ENCODE measurements around the gene GPR61.

GPR61 gene

GRCh38 chr1:109509176-109510134 lies 30.2 kb upstream of the GPR61 start, which contains the start of gene AMIGO1:
AMIGO1 (minus strand) TSS chr1:109509727; CDS start chr1:109508912, 815 bp downstream.
- DNase-seq: peak; percentile 24

- peak; percentile 13 for DNase-seq
Measured at GRCh38 chr1:109513110-109513710, 26.5 kb upstream of the GPR61 start.

GRCh38 chr1:109514846-109515245 lies 24.8 kb upstream of the GPR61 start:
- DNase-seq: peak; percentile 5

- DNase-seq: no peak
Measured at GRCh38 chr1:109516872-109517271, 22.8 kb upstream of the GPR61 start.

GRCh38 chr1:109517337-109517736 lies 22.3 kb upstream of the GPR61 start:
- DNase-seq: no peak

GRCh38 chr1:109521002-109521951 lies 18.4 kb upstream of the GPR61 start:
- no peak for DNase-seq

GRCh38 chr1:109522026-109522425 lies 17.6 kb upstream of the GPR61 start:
- no peak for DNase-seq

GRCh38 chr1:109523706-109524105 lies 16.0 kb upstream of the GPR61 start:
- no peak for DNase-seq

- no peak for DNase-seq
Measured at GRCh38 chr1:109527098-109527811, 12.4 kb upstream of the GPR61 start.

GRCh38 chr1:109527846-109528695 lies 11.6 kb upstream of the GPR61 start:
- no peak for DNase-seq

GRCh38 chr1:109528712-109529111 lies 11.0 kb upstream of the GPR61 start:
- DNase-seq: no peak

GRCh38 chr1:109529881-109530456 lies 9.7 kb upstream of the GPR61 start:
- DNase-seq: peak; percentile 11

GRCh38 chr1:109530457-109531087 lies 9.1 kb upstream of the GPR61 start:
- DNase-seq: peak; percentile 73

GRCh38 chr1:109531380-109531779 lies 8.3 kb upstream of the GPR61 start:
- no peak for DNase-seq

- no peak for DNase-seq
Measured at GRCh38 chr1:109531826-109532364, 7.8 kb upstream of the GPR61 start.

- peak; percentile 56 for DNase-seq
Measured at GRCh38 chr1:109532365-109533136, 7.1 kb upstream of the GPR61 start.

GRCh38 chr1:109534307-109534858 lies 5.3 kb upstream of the GPR61 start:
- DNase-seq: no peak

- DNase-seq: no peak
Measured at GRCh38 chr1:109535481-109535880, 4.2 kb upstream of the GPR61 start.

- DNase-seq: peak; percentile 2
Measured at GRCh38 chr1:109535971-109536491, 3.6 kb upstream of the GPR61 start.

Measured in NCI-H2029 (cell line).